Midbrain (tissue), 1 donor: ENCODE measurements around the gene HTR1A.

Experiments used
- DNase-seq: peaks from one replicate; lab custom pipeline; 2025; lab: John Stamatoyannopoulos, UW

The HTR1A gene

DNA sequence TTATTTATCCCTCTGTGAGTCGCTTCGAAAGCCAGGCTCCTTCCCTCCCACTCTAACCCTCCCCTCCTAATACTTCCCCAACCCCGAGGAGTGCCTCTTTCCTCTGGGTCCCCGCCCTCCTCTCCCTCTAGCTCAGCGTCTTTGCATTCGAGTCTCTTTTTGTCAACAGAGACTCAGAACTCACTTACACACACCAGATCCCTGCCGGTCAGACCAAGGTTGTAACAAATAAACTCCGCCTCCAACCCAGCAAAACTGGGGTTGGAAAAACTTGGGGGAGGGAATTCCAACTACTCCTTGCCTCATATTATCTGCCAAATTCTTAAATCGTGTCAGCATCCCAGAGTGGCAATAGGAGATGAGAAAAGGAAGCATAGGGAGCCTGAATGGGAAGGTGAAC, at the start of gene HTR1A:
TSS of gene HTR1A (minus strand) at position 167 of the 400 bp plus-strand sequence. CDS start 726 bp downstream, outside the sequence.
- DNase-seq: no peak

DNA sequence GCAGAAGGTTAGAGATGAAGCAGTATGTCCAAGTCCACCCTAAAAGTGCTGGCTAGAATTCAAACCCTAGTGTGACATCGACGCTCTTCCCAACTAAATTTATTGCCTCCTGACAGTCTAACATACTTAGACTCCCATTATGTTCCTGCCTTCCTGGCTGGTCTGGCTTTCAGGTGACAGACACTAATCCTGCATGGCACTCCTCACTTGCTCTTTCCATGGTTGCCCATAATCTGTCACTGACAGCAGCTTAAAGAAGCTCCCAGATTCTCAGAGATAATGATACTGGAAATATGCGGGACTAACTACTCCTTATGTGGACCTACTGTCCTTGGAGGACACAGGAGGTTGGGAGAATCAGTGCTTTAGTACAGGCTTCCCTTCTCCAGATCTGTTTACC, 41.7 kb upstream of the HTR1A start:
- DNase-seq: no peak

DNA sequence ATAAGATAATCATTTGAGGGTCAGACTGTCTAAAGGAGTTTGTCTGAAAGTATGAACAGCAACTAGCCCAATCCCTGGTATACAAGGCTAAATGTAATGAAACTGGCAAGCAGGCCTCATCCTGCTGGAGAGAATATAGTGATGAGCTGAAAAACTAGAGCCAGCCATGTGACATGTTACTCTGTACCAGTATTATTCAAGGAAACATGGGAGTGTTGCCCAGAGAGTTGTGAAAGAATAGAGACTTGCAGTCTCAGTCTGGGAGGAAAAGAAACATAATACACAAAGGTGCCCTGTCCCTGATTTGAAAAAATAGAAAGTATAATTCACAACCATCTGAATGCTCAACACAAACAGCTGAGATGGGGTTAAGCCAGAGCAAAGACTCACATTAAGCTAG, 37.9 kb upstream of the HTR1A start:
- DNase-seq: peak; percentile 64

DNA sequence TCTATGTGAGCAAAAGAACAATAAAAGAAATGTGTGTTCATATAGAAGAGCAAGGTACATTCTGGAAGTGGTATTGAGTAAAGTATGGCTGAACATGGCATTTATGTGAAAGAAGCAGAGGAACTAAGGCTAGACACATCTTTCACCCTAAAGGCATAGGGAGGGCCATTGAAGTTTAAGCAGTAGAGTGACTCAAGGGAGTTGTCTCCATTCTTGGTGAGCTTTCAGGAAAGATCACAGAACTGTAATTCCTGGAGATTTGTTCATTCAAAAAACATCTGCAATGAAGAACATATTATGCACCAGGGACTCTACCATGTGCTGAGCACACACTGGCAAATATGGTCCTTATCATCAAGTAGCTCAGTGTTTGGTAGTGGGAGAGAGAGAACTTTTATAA, 24.8 kb upstream of the HTR1A start:
- DNase-seq: no peak

DNA sequence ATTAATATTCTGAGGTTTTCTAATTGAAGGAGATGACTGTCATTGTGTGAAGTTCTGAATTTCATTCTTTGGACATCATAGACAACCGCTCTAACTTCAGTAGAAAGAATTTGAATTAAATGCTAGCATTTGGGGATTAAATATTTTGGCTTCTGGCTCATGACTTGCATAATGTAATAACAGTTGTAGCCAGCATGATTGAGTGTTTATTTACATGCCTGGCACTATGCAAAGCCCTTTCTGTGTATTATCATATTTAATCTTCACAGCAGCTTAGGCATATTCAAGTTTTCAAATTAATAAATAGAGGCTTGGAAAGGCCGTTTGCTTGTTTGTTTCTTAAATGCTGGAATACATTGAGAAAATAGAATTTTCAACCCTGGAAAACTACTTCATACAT, 19.6 kb upstream of the HTR1A start:
- DNase-seq: no peak

DNA sequence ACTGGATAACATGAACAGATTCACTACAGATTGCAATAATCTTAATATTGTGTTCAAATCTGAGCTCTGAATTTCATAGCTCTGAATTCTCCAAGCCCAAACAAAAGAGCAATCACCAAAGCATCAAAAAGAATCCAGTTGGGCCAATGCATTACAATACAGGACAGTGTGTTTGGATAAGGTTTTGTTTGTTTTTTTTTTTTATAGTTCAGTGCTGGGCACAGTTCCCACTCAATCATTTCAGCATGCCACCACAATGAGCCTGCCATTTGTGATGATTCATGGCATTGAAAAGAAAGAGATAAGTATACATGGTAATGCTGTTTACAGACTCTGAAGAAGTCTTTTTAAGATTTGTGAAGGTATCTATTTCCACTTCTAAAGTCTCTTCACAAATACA, 1.7 kb upstream of the HTR1A start:
- no peak for DNase-seq

DNA sequence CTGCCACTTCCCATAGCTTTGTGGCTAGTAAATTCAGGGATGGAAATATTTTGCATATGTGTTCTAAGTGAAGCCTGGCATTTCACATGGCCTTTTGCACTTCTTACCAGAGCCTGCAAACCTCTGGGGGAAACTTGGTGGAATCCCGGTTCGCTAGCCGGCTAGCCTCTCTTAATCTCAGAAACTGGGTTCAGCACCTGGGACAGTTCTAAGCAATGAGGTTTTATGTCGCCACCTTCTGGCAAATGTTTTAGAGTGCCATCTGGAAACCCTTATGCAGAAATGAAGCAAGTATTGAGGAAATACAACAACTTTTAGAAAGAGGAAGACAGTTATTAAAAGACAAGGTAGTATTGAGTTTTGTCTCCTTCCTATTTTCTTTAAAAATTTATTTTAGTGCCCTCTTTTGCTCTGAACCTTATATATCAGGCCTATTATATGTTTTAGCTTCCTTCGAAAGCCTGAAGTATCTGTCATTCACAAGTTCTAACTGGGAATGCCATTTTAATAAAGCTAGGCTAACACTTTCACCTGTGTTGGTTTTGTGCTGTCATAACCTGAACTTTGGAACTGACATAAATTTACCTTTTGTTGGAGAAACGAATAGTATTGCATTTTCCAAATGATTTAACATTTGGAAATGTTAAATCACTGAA, 963 bp upstream of the HTR1A start:
- peak; percentile 82 for DNase-seq

DNA sequence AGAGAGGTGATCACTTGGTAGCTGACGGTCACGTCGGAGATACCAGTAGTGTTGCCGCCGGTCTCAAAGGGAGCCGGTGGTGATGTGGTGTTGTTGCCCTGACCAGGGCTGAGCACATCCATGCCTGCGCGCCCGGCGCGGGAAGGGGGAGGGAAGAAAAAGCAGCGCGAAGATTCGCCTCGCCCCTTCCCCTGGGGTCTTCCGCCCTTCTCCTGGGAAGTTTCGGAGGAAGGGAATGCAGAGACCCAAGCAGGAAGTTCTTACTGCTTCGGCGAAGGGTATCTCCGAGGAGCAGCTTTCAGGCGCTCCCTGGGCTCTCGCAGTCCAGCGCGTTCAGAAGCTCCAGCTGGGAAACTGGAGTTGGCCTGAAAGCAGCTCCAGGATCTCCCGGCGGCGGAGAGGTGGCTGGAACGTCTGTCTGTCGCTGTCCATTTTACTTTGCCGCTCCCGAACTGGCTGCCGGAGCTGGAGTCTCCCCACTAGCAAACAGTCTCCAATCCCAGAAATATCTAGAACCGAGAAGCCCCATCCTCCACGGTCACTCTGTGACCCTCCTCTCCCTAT, 565 bp downstream of the HTR1A start:
- no peak for DNase-seq

DNA sequence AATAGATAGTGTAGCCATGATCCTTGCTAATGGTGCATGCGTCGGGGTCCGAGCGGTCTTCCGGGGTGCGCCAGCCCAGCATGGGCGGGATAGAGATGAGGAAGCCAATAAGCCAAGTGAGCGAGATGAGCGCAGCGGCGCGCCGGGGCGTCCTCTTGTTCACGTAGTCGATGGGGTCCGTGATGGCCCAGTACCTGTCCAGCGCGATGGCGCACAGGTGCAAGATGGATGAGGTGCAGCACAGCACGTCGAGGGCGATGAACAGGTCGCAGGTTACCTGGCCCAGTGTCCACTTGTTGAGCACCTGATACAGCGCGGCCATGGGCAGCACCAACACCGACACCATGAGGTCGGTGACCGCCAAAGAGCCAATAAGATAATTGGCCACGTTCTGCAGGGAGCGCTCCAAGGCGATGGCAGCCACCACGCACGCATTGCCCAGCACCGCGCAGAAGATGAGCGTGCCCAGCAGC, 1.1 kb downstream of the HTR1A start:
- no peak for DNase-seq

DNA sequence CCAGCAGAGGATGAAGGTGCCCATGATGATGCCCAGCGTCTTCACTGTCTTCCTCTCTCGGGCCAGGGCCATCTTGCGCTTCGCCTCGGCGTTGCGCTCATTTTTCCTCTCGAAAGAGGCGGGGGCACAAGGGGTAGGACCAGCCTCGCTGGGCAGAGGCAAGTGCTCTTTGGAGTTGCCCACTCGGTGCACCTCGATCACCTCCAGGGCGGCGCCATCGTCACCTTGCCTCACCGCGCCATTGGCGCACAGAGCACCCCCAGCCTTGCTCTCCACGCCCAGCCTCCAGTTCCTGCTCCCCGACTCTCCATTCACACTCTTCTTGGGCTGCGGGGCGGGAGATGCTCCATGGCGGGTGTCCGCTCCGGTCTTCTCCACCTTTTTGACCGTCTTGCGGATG, 1.6 kb downstream of the HTR1A start:
- DNase-seq: no peak

DNA sequence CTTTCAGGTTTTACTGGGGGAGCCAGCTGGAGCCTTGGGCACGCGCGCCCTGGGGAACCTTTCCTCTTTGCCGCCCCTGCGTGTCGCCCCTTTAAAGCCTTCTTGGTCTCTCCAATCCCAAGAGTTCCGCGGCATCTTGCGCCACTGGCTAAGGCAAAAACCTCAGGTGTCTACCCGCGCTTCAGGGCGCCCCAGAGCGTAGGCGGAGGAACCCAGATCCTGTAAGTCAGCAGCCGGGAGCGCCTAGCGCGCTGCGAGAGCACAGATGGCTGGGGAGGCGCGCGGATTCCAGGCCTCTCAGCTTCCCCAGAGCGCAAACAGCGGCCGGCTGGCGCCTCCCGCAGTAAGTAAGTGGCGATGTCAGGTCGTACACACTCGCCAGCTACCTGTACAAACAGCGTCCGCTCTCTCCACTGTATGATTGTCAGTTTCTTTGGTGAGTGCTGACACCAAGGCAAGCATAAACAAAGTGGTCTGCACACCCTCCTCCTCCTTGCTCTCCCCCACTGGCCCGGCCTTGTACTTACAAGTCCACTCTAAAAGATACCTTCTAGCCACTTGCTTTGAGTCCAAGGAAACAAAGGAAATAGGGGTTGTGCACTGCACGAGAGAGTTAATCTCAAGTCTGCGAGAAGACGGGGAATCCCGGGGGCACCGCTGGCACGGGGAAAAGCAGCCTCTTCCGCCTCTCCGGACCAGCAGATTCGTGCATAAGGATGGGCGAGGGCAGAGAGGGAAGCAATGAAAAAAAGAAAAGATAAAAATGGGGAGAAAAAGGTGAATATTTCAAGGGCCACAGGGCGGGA, 2.9 kb downstream of the HTR1A start:
- peak; percentile 45 for DNase-seq

DNA sequence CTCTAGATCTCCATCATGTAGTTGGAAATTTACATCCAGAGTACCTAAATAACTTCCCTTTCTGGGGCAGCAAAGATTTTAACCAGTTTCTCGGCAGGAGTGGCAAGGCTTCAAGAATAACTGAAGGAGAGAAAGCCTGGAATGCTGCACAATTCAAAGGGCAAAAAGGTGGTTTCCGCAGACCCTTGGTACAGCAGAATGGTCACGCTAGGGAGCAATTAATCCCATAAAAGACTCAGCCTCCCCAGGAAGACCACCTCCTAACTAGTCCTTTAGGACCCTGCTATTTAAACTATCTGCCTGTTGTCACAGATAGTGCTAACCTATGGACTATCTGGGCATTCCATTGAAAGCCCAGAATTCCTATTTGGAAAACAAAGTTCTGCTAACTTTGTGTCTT, 3.6 kb downstream of the HTR1A start:
- no peak for DNase-seq

DNA sequence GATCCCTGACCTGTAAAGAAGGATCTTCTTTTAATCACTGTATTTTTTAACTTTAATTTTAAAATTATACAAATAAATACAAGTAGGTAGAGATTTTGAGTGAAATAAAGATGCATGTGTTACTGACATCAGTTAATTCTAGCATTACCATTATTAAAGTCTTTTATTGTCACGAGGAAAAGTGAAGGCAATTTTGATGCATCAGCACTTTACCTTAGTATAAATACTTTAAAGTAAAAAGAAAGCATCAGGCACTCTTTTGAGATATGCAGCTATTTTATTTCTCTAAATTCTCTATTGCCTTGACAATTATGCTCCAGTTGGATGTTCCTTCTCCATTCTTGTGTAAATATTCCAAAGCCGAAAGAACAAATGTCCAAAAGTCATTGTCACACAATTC, 4.6 kb downstream of the HTR1A start:
- no peak for DNase-seq

DNA sequence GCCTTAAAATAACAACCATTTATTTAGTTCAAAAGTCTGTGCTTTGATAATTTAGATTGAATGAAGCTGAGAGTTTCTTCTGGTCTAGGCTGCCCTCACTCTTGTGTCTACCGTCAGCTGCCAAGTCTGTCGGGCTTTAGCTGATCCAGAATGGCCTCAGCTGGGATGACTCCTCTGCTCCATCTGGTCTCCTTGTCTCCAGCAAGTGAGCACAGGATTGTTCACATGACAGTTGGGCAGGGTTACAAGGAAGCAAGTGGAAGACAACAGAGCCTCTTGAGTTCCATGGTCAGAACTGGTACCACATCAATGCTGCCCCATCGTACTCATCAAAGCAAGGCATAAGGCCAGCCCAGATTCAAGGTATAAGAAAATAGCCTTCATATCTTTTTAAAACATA, 9.0 kb downstream of the HTR1A start:
- no peak for DNase-seq

DNA sequence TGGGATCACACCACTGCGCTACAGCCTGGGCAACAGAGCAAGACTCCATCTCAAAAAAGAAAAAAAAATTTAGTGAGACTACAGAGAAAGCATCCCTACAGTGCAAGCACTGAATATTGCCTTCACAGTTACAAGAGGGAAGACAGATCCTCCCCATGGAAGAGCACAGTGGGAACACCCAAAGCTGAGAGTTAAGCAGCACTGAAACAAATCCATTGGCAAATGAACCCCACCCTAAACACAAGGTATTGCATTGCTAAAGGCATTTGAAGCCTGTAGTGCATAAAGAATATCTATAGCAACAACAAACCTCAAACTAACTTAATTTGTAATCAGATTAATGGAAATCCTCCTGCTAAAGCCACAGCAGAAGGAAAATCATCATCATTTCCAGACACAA, 27.1 kb downstream of the HTR1A start:
- no peak for DNase-seq

DNA sequence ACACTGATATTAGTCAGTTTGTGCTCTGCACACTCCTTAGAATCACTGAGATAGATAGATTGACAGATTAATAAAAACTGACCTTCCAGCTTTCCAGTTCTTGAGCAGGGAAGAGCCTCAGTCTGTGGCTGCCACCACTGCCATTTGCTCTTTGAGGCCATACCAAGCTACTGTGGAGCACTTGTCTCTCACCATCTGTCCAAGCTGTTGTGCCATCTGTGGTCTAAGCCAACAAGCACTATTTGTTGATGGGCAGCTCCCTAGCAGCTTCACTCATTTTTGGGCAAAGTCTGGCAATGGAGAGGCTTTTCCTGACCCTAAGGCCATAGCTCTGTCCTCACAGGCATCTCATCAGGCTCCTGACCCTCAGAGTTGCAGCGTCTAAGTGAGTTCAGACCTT, 30.4 kb downstream of the HTR1A start:
- no peak for DNase-seq

DNA sequence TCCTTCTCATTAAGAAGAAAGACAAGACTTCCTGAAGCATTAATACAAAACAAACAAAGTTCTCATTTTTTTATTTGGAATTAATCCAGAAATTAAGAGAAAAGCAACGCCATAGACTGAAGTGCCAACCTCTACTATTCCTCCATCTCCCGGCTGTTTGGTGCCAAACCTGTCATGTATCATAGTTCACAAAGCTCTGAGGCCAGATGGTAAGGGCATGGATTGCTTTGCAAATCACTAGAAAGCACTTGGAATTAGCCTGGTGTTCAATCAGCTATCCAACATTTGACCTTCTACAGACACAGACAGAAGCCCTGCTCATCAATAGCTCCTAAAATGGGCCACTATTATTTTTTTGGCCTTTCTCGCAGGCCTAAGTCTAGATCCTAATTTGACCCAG, 33.8 kb downstream of the HTR1A start:
- DNase-seq: no peak

DNA sequence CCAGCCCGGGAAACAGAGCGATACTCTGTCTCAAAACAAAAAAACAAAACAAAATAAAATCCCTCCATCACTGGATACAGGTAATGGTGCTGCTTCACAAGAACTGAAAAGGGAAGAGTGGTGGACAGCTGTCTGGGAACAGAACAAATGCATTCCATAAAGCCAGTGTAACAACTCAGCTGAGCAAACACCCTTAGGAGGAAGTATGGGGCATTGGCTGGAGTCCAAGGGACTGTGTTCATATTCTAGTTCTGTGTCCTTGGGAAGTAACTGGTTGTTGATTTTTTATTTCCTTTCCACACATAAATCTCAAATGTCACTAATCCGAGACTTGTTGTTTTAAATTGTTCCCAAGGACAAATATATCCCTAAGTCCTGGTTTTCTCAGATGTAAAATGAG, 38.3 kb downstream of the HTR1A start:
- no peak for DNase-seq

DNA sequence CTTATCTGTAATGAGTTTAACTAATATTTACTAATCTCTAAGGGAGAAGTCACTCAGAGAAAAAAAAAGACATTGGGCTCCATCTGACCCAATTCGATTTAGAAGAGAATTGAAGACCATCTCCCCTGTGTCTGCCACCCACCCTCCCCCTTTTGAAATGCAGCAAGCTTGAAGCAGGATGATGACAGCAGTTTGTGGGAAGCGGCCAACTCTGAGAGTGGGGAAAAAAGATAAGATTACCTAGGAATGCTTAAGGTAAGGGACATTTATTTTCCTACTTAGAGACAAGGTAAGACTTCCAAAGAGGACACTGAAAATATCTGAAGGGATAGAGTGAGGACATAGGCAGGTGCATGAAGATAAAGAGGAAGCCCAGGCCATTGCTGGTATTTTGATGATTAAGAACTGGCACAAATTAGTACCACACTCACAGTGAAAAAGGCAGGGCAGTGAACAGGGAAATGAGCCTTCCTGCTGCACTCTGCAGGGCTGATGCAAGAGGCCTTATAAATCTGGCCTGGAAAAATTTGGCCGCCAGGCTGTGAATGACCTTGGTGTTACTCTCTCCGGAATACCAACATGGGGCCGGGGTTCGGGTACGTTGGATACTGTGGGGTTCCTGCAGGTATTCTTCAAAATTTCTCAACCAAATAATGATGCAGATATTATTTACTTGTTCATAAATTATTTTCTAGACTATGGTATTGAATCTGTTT, 42.3 kb downstream of the HTR1A start:
- DNase-seq: no peak

DNA sequence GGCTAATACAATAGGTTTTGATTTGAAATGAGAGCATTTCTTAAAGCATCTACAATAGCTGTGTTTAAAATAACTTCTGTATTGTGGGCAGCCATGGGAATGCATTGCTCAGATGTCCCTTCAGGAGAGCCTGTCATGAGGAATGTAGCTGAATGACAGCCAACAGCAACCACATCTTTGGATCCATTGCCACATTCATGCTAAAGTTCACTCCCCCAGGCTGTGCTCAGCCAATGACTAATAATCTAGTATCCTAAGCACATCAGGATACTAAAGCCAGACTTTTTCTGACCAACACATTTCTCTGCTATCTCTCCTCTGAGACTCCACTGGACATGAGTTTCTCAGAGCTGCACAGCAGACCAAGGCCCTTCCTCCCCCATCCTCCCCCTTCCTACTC, 45.5 kb downstream of the HTR1A start:
- no peak for DNase-seq

DNA sequence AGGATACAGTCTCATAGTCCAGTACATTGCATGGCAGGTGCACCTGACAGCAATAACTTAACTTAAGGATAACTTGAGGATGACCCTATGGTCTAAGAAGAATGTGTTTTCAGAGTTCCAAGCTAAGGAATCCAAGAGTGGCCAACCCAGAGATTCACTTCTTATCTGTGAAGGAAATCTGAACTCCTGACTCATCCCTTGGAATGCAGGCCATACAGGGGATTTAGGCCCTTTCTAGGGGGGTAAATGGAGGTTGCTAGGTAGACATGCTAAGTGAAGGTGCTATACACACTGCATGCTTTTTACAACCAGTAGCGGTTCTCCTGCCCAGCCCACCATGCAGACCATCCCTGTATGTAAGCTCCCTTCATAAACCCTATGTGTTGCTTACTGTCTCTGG, 50.4 kb downstream of the HTR1A start:
- no peak for DNase-seq
